Tibial nerve (tissue), 4 donors: Measurements from ENCODE around the gene USP22.

Source experiments
- CTCF ChIP-seq, 5 experiments: fragments of 200-600 bp in 3 of 5; fragments of 450-650 bp in 2 of 5; sonication (generic) in 3 of 5; IDR thresholded peaks; one replicate each; pipeline ENCODE4 v1.5.1; 2016 to 2019; ENCODE audit warnings: antibody characterized with exemption in 5 of 5, mild to moderate bottlenecking in 3 of 5, moderate library complexity in 2 of 5
- EP300 ChIP-seq, 2 donors: sonication (generic); formaldehyde crosslinking; IDR thresholded peaks; one replicate each; pipeline ENCODE4 v1.6.1; 2017; ENCODE audit warnings: antibody characterized with exemption in 2 of 2, mild to moderate bottlenecking in 1 of 2

GRCh38 chr17:21030375-21030774 lies 12.4 kb downstream of the USP22 start:
- TF ChIP-seq CTCF (IDR thresholded peaks at IDR 0.05) (no peak), EP300 (IDR thresholded peaks at IDR 0.05) (no peak)
